Liver (tissue), 3 donors: ENCODE results near the gene NOS1AP.

Experiments used
- ATF3 ChIP-seq: IDR thresholded peaks from 2 replicates; pipeline ENCODE4 v1.6.1; 2016; ENCODE audit warnings: antibody characterized with exemption
- CTCF ChIP-seq: fragments of 150-350 bp; IDR thresholded peaks from 2 replicates; pipeline ENCODE4 v1.5.1; 2017; ENCODE audit warnings: improper control_type of control experiment, low read depth, low read length; ENCODE audit not compliant: missing input control
- JUND ChIP-seq, 2 donors: IDR thresholded peaks; 2 replicates each; pipeline ENCODE4 v1.6.1; 2016; ENCODE audit warnings: antibody characterized with exemption in 2 of 2
- MAX ChIP-seq: IDR thresholded peaks from 2 replicates; pipeline ENCODE4 v1.6.1; 2016; ENCODE audit warnings: antibody characterized with exemption
- donor health status: healthy.
- donor health status: healthy.

- TF ChIP-seq CTCF (no peak), ATF3 (no peak), JUND (IDR thresholded peaks at IDR 0.05) (no peak), MAX (no peak)
These were observed 68.6 kb downstream of the NOS1AP start for GRCh38 chr1:162138112-162138511.
